ENCODE data around the gene PLEK.
"Not testable (repeated sequence)": the region's sequence is repeated elsewhere in the genome, so short reads cannot be mapped to it uniquely, and the experiment has no call there.

Gene PLEK

GRCh38 chr2:68368654-68369336 is 3.7 kb downstream of the PLEK start:
- H3K4me1 Mint-ChIP-seq: peaks cover 33% of the 10 kb centered on the region
- peaks cover 30% of the 10 kb centered on the region for H3K27me3 Mint-ChIP-seq
- H3K4me3 Mint-ChIP-seq: no peak overlapping the region
- ATAC-seq: no peak
- no peak for DNase-seq
- no peak overlapping the region for H3K27ac Mint-ChIP-seq
- H3K9me3 Mint-ChIP-seq: no peaks in the 10 kb centered on the region

GRCh38 chr2:68369337-68369734 is 4.3 kb downstream of the PLEK start:
- H3K4me3 Mint-ChIP-seq: no peak overlapping the region

DNA sequence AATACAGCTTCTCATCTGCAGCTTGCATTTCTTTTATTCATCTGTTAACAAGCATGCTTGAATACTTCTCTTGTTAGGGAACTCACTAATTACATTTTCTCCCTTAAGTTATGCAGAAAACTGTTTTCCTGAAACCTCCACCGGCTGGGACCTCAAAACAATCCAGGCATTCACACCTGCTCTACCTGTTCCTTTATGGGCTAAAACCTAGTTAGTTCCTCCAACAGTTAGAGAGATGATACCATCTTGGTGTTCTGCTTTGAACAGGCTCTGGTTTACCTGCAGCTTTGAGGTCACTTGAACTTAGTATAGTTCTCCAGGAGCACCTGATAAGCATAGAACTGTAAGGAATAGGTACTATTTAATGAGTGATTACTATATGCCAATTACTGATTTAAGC is 6.1 kb downstream of the PLEK start:
- Mint-ChIP-seq H3K27ac (no peak overlapping the region), H3K4me1 (peaks cover 18% of the 10 kb centered on the region), H3K9me3 (no peaks in the 10 kb centered on the region), H3K4me3 (no peak overlapping the region), H3K27me3 (peaks cover 36% of the 10 kb centered on the region)
- ATAC-seq (no peak), DNase-seq (no peak)

More at GRCh38 chr2:68369337-68369734, 4.3 kb downstream of the PLEK start:
- no peak for ATAC-seq
- Mint-ChIP-seq H3K27me3 (peaks cover 30% of the 10 kb centered on the region), H3K9me3 (no peaks in the 10 kb centered on the region), H3K4me1 (peaks cover 33% of the 10 kb centered on the region), H3K27ac (no peak overlapping the region)
- DNase-seq: no peak

DNA sequence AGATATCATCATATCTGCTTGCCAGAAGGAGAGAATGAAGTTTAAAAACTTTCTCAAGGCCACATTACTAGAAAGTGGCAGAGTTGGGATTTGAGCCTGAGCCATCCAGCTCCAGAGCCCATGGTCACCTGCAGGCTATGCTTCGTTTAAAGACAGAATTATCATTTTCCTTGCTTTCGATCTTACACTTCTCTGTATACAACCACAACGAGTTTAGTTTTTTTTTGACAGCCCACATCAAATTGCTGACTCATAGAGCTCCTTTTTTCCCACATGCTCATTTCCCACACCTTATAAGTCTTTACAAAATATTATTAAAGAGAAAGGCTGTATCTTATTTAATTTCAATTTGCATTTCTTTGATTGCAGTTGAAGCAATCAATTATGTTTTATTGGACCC is 6.5 kb downstream of the PLEK start:
- H3K4me1 Mint-ChIP-seq: peaks cover 17% of the 10 kb centered on the region
- peaks cover 37% of the 10 kb centered on the region for H3K27me3 Mint-ChIP-seq
- peak; percentile 58 for ATAC-seq
- no peaks in the 10 kb centered on the region for H3K9me3 Mint-ChIP-seq
- no peak overlapping the region for H3K4me3 Mint-ChIP-seq
- no peak overlapping the region for H3K27ac Mint-ChIP-seq
- no peak for DNase-seq

DNA sequence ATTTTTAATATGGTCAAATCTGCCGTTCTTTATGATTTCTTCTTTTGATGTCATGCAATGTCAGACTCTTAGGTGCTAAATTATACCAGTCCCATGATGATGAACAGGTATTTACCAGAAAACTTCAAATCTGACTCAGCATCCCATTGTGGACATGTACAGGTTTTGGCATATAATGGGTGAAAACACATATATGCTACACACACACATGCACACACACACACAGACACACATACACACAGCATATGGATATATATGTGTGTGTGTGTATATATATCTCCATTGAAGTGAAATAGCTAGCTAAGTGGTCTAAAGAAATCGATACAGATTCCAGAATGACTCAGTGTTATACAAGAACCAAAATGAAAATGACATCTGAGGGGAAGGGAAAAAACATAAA is 7.4 kb downstream of the PLEK start:
- H3K27ac Mint-ChIP-seq: no peak overlapping the region

DNA sequence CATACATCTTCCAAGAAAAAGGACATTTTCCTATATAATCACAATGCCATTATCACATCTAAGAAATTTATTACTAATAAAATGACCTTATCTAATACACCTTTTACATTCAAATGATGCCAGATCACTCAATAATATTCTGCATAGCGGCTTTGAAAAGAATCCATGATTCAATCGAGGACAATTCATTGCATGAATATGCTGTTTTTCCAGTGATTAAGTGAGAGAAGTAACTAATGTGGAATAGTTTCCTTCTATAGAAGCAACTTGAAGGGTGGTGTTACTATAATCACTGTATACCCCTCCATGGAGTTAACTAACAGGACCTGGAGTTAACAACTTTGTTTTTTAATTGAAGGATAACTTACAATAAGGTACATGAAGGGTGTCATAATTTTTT is 9.1 kb downstream of the PLEK start:
- no peak overlapping the region for H3K27ac Mint-ChIP-seq
- H3K4me1 Mint-ChIP-seq: peaks cover 27% of the 10 kb centered on the region
- H3K4me3 Mint-ChIP-seq: no peak overlapping the region

More for the DNA sequence above, 7.4 kb downstream of the PLEK start:
- Mint-ChIP-seq H3K27me3 (peaks cover 42% of the 10 kb centered on the region), H3K4me1 (peaks cover 17% of the 10 kb centered on the region), H3K9me3 (no peaks in the 10 kb centered on the region), H3K4me3 (no peak overlapping the region)
- no peak for DNase-seq
- no peak for ATAC-seq

DNA sequence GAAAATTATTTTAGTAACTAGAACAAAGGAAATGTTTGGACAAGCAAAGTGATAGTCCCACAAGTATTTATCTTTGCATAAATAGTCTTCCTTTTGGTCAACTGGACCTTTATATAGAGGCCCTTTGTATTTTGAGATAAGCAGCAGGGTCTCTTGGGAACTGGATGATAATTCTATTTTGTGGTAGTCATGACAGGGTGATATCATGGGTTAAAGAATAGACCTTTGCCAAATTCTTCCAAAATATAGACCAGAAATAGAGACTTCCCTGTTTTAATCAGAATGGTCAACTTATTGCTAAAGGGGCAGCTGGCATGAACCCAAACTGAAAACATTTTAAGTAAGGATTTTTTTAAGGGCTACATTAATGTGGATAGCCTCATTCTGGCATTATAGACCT is 10.5 kb downstream of the PLEK start:
- H3K4me1 Mint-ChIP-seq: peaks cover 41% of the 10 kb centered on the region
- no peaks in the 10 kb centered on the region for H3K9me3 Mint-ChIP-seq
- peaks cover 25% of the 10 kb centered on the region for H3K27me3 Mint-ChIP-seq
- no peak for ATAC-seq
- no peak for DNase-seq
- H3K27ac Mint-ChIP-seq: no peak overlapping the region
- no peak overlapping the region for H3K4me3 Mint-ChIP-seq

More for the DNA sequence above, 9.1 kb downstream of the PLEK start:
- Mint-ChIP-seq H3K9me3 (no peaks in the 10 kb centered on the region), H3K27me3 (peaks cover 33% of the 10 kb centered on the region)
- DNase-seq (no peak), ATAC-seq (no peak)

DNA sequence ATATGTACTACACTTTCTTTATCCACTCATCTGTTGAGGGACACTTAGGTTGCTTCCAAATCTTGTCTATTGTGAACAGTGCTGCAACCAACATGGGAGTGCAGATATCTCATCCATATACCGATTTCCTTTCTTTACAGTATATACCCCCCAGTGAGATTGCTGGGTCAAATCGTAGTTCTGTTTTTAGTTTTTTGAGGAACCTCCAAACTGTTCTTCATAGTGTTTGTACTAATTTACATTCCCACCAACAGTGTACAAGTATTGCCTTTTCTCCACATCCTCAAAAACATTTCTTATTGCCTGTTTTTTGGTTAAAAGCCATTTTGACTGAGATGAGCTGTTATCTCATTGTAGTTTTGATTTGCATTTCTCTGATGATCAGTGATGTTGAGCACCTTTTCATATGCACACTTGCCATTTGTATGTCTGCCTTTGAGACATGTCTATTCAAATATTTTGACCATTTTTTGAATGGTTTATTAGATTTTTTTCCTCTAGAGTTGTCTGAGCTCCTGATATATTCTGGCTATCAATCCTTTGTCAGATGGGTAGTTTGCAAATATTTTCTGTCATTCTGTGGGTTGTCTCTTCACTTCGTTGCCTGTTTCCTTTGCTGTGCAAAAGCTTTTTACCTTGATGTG is 12.2 kb downstream of the PLEK start:
- DNase-seq: no peak
- Mint-ChIP-seq H3K4me1 (peaks cover 35% of the 10 kb centered on the region), H3K9me3 (no peaks in the 10 kb centered on the region), H3K4me3 (no peak overlapping the region), H3K27me3 (peaks cover 25% of the 10 kb centered on the region), H3K27ac (no peak overlapping the region)
- no peak for ATAC-seq

GRCh38 chr2:68378779-68379178 is 13.7 kb downstream of the PLEK start:
- H3K4me1 Mint-ChIP-seq: peaks cover 33% of the 10 kb centered on the region
- H3K27me3 Mint-ChIP-seq: peaks cover 25% of the 10 kb centered on the region
- not testable (repeated sequence) for H3K9me3 Mint-ChIP-seq, H3K27ac Mint-ChIP-seq, ATAC-seq, DNase-seq
- peak overlapping the region in 1 of 2 donors; percentile 25 for H3K4me3 Mint-ChIP-seq

DNA sequence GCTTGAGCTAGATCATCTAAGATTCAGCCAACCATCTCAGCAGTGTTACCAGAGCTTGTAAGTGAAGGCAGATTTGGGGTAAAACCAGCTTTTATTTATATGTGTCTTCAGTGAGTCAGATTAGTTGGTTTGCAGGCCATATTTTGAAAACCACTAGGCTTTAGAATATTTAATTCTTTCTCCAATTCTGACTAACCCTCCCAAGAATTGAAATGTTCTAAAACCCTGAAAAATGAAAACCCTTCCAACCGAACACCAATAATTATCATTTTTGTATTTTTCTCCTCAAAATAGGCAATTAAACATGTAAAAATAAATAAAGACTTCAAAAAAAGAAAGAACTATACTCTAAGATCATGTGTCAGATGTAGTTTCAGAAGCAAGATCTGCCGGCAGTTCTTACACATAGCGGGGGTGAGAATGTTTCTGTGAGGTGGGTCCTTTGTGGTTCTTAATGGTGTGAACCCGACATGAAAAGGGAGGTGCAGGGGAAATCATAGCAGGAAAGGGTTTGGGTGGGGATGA is 14.2 kb downstream of the PLEK start:
- peak overlapping the region; percentile 72 to 90 for H3K27ac Mint-ChIP-seq
- H3K27me3 Mint-ChIP-seq: peaks cover 25% of the 10 kb centered on the region
- DNase-seq (peak; percentile 47 to 65), ATAC-seq (peak; percentile 96)
- H3K9me3 Mint-ChIP-seq: no peaks in the 10 kb centered on the region
- H3K4me3 Mint-ChIP-seq: peak overlapping the region; percentile 52 to 58
- peaks cover 37% of the 10 kb centered on the region for H3K4me1 Mint-ChIP-seq

DNA sequence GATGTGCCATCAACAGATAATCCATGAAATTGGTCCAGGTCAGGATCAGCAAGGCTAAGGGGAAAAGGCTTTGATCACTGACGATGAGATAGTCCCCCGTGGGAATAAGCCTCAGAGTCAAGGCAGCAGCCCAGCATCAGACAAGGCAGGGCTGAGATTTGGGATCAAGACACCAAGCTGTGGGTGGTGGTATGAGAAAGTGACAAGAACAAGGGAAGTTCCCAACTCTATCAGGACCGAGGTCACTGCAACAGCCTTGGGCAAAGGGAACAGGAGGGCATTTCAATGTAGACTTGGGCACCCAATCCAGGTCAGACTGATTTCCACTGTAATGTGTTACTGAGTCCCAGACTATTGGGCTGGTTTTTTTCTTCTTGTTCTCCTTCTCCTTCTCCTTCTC is 18.7 kb downstream of the PLEK start:
- peaks cover 3% of the 10 kb centered on the region for H3K27me3 Mint-ChIP-seq
- peaks cover 71% of the 10 kb centered on the region for H3K4me1 Mint-ChIP-seq
- no peak for DNase-seq

GRCh38 chr2:68384485-68385107 is 19.5 kb downstream of the PLEK start:
- ATAC-seq (no peak), DNase-seq (no peak)
- no peak overlapping the region for H3K4me3 Mint-ChIP-seq
- no peaks in the 10 kb centered on the region for H3K9me3 Mint-ChIP-seq
- H3K27me3 Mint-ChIP-seq: peaks cover 6% of the 10 kb centered on the region
- H3K4me1 Mint-ChIP-seq: peaks cover 68% of the 10 kb centered on the region
- H3K27ac Mint-ChIP-seq: no peak overlapping the region

More for the DNA sequence above, 18.7 kb downstream of the PLEK start:
- no peak for ATAC-seq
- H3K4me3 Mint-ChIP-seq: no peak overlapping the region
- no peaks in the 10 kb centered on the region for H3K9me3 Mint-ChIP-seq
- H3K27ac Mint-ChIP-seq: no peak overlapping the region

DNA sequence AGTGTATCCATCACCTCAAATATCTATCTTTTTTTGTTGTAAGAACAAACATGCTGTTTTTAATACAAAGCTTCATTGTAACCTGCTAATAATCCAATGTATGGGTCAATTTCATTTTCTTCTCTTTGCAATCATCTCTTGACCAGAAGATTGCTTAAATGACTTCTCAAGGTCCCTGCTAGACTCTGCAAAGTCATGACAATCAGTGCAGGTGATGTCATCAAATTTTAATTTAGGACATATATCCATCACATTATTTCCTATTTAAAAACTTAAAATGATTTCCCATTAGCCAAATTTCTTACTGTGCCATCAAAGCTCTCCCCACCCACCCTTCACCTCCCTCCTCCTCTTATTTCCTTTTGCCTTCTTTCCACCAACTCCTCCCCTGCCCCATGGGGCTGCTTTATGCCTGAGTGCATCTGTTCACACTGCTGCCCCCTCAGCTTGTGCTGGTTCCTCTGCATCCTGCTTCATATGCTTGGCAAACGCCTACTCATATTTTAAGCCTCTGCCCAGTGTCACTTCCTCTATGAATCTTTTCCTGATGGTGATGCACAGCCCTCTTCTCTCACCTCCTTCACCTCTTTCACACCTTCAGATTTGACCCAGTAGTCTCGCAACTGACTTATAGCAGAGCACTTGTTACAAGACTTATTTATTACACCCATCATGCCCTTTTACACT is 20.3 kb downstream of the PLEK start:
- Mint-ChIP-seq H3K4me3 (peak overlapping the region; percentile 3 to 11), H3K27me3 (peaks cover 6% of the 10 kb centered on the region), H3K4me1 (peaks cover 60% of the 10 kb centered on the region), H3K9me3 (no peaks in the 10 kb centered on the region), H3K27ac (no peak overlapping the region)
- DNase-seq (peak in 1 of 2 donors; percentile 59), ATAC-seq (peak; percentile 75)

- H3K27me3 Mint-ChIP-seq: peaks cover 6% of the 10 kb centered on the region
- ATAC-seq (no peak), DNase-seq (no peak)
- H3K27ac Mint-ChIP-seq: no peak overlapping the region
- peaks cover 55% of the 10 kb centered on the region for H3K4me1 Mint-ChIP-seq
- peak overlapping the region; percentile 3 to 11 for H3K4me3 Mint-ChIP-seq
- H3K9me3 Mint-ChIP-seq: no peaks in the 10 kb centered on the region
Observed at GRCh38 chr2:68385907-68386287, 20.8 kb downstream of the PLEK start.

GRCh38 chr2:68386365-68386764 is 21.3 kb downstream of the PLEK start:
- no peak for DNase-seq
- peaks cover 53% of the 10 kb centered on the region for H3K4me1 Mint-ChIP-seq

More at GRCh38 chr2:68386365-68386764, 21.3 kb downstream of the PLEK start:
- H3K27ac Mint-ChIP-seq: no peak overlapping the region
- peak overlapping the region in 1 of 2 donors; percentile 18 for H3K4me3 Mint-ChIP-seq
- no peak for ATAC-seq
- peaks cover 6% of the 10 kb centered on the region for H3K27me3 Mint-ChIP-seq
- H3K9me3 Mint-ChIP-seq: no peaks in the 10 kb centered on the region
